Subcutaneous abdominal adipose tissue (tissue), 5 donors: ENCODE measurements around the gene MAMDC2.

Experiments used
- H3K27ac ChIP-seq: one replicate; pipeline ENCODE4 v1.7.0; 2013; ENCODE audit warnings: low read depth, mild to moderate bottlenecking, inconsistent platforms, low read length, moderate library complexity
- H3K27me3 ChIP-seq, 5 donors: one replicate each; pipeline ENCODE4 v1.7.0; 2013; ENCODE audit warnings: low read length in 5 of 5, inconsistent platforms in 1 of 5; ENCODE audit not compliant: control insufficient read depth in 5 of 5, insufficient read depth in 4 of 5
- H3K36me3 ChIP-seq, 5 donors: one replicate each; pipeline ENCODE4 v1.7.0; 2013; ENCODE audit warnings: low read length in 5 of 5; ENCODE audit not compliant: control insufficient read depth in 5 of 5, insufficient read depth in 5 of 5
- H3K4me1 ChIP-seq, 5 donors: one replicate each; pipeline ENCODE4 v1.7.0; 2013; ENCODE audit warnings: low read length in 5 of 5, mild to moderate bottlenecking in 3 of 5, moderate library complexity in 1 of 5; ENCODE audit not compliant: control insufficient read depth in 5 of 5, insufficient read depth in 5 of 5
- H3K4me3 ChIP-seq, 5 donors: one replicate each; pipeline ENCODE4 v1.7.0; 2013; ENCODE audit warnings: low read length in 5 of 5, low read depth in 1 of 5
- H3K9ac ChIP-seq, 5 donors: one replicate each; pipeline ENCODE4 v1.7.0; 2013; ENCODE audit warnings: low read length in 5 of 5, mild to moderate bottlenecking in 4 of 5, moderate library complexity in 3 of 5
- H3K9me3 ChIP-seq, 5 donors: one replicate each; pipeline ENCODE4 v1.7.0; 2013; ENCODE audit warnings: low read length in 5 of 5; ENCODE audit not compliant: control insufficient read depth in 5 of 5
- donor health status: healthy.
- donor health status: healthy.
- donor health status: healthy.
- donor health status: healthy.
- donor health status: healthy.

Gene MAMDC2

DNA sequence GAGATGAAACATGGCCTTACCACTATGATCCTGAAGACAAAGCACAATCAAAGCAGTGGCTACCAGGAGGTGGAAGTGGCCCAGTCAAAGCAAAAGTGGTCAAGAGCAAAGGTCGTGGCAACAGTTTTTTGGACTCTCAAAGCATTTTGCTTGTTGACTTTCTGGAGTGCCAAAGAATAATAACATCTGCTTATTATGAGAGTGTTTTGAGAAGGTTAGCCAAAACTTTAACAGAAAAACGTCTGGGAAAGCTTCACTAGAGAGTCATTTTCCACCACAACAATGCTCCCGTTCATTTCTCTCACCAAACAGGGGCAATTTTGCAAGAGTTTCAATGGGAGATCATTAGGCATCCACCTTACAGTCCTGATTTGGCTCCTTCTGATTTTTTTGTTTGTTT, 33.6 kb upstream of the MAMDC2 start:
- no peak overlapping the region for H3K9ac ChIP-seq
- H3K27ac ChIP-seq = no peak overlapping the region
- no peaks in the 10 kb centered on the region for H3K9me3 ChIP-seq
- no peaks in the 10 kb centered on the region for H3K27me3 ChIP-seq
- no peaks in the 10 kb centered on the region for H3K4me1 ChIP-seq
- H3K4me3 ChIP-seq = no peak overlapping the region
- H3K36me3 ChIP-seq = no peaks in the 10 kb centered on the region

DNA sequence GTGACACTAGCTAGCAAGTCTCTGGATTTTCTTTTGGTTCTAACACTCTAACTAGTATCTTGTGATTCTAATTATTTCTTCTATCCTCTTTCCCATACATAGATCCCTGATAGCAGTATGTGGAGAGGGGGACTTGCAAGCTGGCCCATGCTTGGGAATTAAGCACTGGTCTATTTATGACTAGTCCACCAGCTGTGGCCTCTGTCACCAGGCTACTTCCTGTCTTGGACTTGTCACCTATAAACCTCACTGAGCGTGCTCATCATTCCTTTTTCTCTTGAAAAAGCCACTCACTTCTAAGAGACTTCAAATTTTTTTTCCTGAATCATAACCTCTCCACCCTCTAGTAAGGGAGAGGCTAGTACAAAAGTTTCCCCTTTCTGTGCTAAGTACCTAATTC, 32.3 kb upstream of the MAMDC2 start:
- no peaks in the 10 kb centered on the region for H3K4me1 ChIP-seq
- no peak overlapping the region for H3K9ac ChIP-seq
- no peak overlapping the region for H3K4me3 ChIP-seq
- no peaks in the 10 kb centered on the region for H3K9me3 ChIP-seq
- no peaks in the 10 kb centered on the region for H3K36me3 ChIP-seq
- no peak overlapping the region for H3K27ac ChIP-seq
- H3K27me3 ChIP-seq = no peaks in the 10 kb centered on the region

DNA sequence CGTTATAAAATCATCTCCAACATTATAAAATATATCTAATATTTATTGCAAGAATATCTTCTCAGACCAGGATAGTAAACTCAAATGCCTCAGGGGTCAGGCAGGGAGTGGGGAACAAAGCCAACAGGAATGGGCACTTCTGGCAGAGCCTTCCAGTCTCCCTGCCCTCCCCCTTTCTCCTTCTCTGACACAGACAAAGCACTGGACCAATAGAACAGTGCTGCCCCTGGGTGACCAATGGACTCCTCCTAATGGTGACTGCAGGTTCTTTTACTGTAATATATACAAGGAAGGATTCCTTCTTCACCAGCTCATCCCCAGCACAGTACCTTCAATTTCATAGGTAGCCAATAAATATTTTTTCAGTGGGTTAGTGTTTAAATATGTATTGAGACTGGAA, 31.1 kb upstream of the MAMDC2 start:
- Histone ChIP-seq H3K27ac (no peak overlapping the region), H3K36me3 (no peaks in the 10 kb centered on the region), H3K4me1 (no peaks in the 10 kb centered on the region)

DNA sequence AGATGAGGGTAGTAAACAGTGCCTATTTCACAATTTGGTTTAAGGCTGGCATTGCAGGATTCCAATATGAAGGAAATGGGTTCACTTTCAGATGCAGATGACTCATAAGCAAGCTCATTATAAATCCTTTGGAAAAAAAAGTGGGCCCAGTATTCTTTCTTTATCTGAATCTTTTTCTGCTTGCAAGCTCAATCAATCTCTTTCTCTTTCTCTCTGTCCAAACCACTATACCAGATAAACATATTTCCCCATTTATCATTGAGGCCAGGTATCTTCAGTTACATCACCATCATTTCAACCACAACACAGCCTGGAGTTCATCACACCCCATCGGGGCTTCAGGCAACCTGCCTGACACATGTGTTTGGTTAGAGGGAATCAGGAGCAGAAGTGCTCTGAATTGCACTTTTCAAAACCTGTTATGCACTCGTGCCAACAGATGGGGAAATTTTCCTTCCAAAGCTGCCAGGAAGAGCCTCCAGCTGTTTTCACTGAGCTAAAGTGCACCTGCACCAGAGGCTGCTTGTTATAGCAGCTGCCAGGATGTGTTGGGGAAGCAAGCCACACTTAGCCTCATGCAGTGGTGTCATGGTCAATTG, 30.0 kb upstream of the MAMDC2 start:
- Histone ChIP-seq H3K4me3 (no peak overlapping the region), H3K9me3 (no peaks in the 10 kb centered on the region), H3K4me1 (no peaks in the 10 kb centered on the region), H3K9ac (no peak overlapping the region), H3K36me3 (no peaks in the 10 kb centered on the region), H3K27ac (no peak overlapping the region), H3K27me3 (no peaks in the 10 kb centered on the region)

More for the DNA sequence above, 31.1 kb upstream of the MAMDC2 start:
- H3K9me3 ChIP-seq = no peaks in the 10 kb centered on the region
- no peaks in the 10 kb centered on the region for H3K27me3 ChIP-seq
- no peak overlapping the region for H3K9ac ChIP-seq
- no peak overlapping the region for H3K4me3 ChIP-seq

DNA sequence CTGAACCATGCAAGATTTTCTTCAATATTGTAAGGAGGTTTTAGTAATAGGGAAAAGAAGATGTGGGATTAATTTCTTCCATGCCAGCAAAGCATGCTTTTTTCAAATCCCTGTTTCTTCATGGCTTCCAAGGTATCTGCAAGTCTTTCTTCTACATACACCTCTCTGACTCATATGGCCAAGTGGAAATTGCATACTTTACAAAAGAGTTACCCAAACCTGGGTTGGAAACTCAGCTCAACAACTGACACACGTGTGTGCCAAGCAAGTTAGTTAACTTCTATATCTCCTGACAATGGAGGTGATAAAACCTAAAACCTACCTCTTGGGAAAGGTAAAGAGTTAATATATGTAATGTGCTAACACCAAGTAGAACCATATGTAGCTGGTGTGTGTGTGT, 28.5 kb upstream of the MAMDC2 start:
- H3K27ac ChIP-seq = no peak overlapping the region
- no peaks in the 10 kb centered on the region for H3K9me3 ChIP-seq

DNA sequence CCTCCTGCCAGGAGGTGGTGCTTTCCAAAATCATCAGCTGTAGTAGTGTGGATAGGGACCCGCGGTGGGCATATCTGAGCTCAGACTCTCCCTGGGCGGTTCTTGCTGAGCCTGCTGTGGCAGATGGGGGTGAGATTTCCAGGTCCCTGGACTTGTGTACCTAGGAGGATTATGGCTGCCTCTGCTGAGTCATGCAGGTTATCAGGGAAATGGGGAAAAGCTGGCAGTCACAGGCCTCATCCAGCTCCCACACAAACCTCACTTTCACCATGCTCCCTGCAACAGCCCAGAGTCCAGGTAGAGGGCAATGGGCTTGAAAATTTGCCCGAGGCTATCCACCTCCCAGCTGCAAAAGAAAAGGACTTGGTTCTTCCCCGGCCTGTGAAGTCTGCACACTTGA, 23.4 kb upstream of the MAMDC2 start:
- H3K27me3 ChIP-seq = no peaks in the 10 kb centered on the region

More for the DNA sequence above, 28.5 kb upstream of the MAMDC2 start:
- no peaks in the 10 kb centered on the region for H3K27me3 ChIP-seq
- H3K9ac ChIP-seq = no peak overlapping the region
- H3K36me3 ChIP-seq = no peaks in the 10 kb centered on the region
- no peak overlapping the region for H3K4me3 ChIP-seq
- H3K4me1 ChIP-seq = no peaks in the 10 kb centered on the region

DNA sequence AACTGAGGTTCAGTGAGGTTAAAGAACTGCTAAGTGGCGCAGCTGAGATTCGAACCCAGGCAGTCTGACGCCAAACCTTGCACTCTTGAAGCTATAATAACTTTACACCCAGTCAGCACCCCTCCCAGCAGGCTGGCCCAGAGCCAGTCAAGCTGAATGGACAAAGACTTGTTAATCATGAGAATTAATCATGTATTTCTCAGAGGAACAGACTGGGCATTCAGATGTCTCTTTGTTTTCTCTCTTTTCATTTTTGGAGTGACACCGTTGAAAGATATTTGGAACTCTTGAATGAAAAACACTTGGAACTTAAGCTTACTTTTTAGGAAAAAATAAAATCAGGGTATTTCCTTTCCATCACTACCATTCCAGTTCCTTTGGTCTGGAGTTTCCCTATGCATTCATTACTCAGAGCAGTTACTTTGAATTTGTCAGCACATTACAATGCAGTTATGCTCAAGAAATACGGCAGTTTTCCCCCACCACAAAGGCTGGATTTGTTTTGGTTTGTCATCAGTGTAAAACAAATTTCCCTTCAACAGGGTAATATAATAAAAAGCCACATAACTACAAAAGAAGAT, 22.6 kb upstream of the MAMDC2 start:
- no peaks in the 10 kb centered on the region for H3K27me3 ChIP-seq
- H3K4me3 ChIP-seq = no peak overlapping the region
- H3K9me3 ChIP-seq = no peaks in the 10 kb centered on the region
- no peaks in the 10 kb centered on the region for H3K36me3 ChIP-seq
- H3K9ac ChIP-seq = no peak overlapping the region
- H3K27ac ChIP-seq = no peak overlapping the region
- no peaks in the 10 kb centered on the region for H3K4me1 ChIP-seq

More for the DNA sequence above, 23.4 kb upstream of the MAMDC2 start:
- Histone ChIP-seq H3K9me3 (no peaks in the 10 kb centered on the region), H3K36me3 (no peaks in the 10 kb centered on the region), H3K4me3 (no peak overlapping the region), H3K4me1 (no peaks in the 10 kb centered on the region), H3K9ac (no peak overlapping the region), H3K27ac (no peak overlapping the region)

DNA sequence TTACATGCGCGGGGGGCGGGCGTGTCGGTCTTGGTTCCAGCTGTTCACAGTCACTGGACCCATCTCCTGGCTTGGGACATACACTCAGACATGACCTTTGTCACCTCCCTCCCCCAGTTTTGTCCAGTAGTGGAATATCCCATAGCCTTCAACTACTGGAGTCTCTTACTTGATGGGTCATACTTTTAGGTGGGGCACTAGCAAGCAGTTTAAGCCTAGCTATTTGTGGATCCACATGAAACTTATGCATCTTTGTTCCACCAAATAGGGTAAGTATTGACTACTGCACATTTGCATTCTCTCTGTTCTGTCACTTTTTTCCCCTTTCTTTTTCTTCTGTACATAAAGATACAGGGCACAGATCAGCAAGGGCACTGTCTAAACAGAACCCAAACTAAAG, 15.4 kb upstream of the MAMDC2 start:
- Histone ChIP-seq H3K4me3 (no peak overlapping the region), H3K27ac (no peak overlapping the region), H3K9me3 (no peaks in the 10 kb centered on the region), H3K4me1 (no peaks in the 10 kb centered on the region), H3K9ac (no peak overlapping the region), H3K36me3 (no peaks in the 10 kb centered on the region), H3K27me3 (no peaks in the 10 kb centered on the region)

DNA sequence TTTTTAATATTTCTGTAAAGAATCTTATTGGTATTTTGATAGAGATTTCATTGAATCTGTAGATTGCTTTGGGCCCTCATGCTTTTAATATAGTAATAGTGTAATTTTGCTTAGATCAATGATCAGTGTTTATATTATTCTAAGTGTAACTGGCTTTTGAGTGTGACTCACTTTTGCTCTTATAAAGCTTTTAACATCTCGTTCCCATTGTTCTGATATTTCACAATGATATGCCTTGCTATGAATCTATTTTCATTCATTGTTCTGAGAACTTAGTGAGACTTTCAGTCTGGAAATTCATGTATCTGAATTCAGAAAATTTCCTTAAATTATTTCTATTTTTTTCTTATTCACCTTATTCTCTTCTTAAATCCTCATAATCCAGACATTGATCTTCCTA, 13.5 kb upstream of the MAMDC2 start:
- Histone ChIP-seq H3K4me3 (no peak overlapping the region), H3K27ac (no peak overlapping the region), H3K9me3 (no peaks in the 10 kb centered on the region), H3K36me3 (no peaks in the 10 kb centered on the region), H3K27me3 (no peaks in the 10 kb centered on the region), H3K9ac (no peak overlapping the region), H3K4me1 (no peaks in the 10 kb centered on the region)

DNA sequence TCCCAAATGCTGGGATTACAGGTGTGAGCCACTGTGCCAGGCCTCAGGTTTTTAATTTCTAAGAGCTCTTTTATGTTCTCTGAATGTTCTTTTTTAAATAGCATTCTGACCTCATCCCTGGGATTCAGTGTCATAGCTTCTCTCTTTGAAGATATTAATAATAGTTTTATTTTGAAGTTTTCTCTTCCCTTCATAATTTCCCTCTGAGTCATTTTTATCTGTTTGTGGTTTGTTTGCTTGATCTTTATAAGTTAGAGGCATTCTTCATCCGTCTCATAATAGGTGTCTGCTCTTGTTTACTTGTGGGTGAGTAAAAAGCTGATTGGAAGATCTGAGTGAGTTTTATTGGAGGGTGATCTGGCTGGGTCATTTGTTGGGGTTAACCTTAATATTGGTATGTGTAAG, 12.5 kb upstream of the MAMDC2 start:
- Histone ChIP-seq H3K27me3 (no peaks in the 10 kb centered on the region), H3K36me3 (no peaks in the 10 kb centered on the region), H3K9ac (no peak overlapping the region), H3K27ac (no peak overlapping the region), H3K9me3 (no peaks in the 10 kb centered on the region), H3K4me3 (no peak overlapping the region), H3K4me1 (no peaks in the 10 kb centered on the region)
